GM19397 (cell line): ENCODE data around the gene COL9A2.

Source experiments
- ATAC-seq: cut with Tn5 transposase; IDR thresholded peaks from one replicate; pipeline ENCODE4 v1.9.1; 2021; ENCODE audit warnings: mild to moderate bottlenecking, moderate library complexity; ENCODE audit not compliant: unreplicated experiment

Gene COL9A2

DNA sequence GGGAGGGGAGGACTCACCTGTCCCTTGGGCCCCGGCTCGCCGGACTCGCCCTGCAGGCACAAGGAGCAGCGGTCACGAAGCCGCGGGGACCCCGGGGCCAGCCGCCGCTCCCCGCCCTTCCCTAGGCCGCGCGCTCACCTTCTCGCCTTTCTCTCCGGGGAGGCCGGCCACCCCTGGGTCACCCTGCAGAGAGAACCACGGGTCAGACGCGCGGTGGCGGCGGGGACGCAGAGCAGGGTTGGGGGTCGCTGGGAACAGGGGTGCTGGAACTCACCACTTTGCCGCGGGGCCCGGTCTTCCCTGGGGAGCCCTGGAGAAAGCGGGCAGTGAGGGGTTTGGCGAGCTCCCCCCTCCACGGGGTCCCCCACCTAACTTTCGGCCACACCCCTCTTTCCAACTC lies 13.3 kb downstream of the COL9A2 start:
- no peak for ATAC-seq

DNA sequence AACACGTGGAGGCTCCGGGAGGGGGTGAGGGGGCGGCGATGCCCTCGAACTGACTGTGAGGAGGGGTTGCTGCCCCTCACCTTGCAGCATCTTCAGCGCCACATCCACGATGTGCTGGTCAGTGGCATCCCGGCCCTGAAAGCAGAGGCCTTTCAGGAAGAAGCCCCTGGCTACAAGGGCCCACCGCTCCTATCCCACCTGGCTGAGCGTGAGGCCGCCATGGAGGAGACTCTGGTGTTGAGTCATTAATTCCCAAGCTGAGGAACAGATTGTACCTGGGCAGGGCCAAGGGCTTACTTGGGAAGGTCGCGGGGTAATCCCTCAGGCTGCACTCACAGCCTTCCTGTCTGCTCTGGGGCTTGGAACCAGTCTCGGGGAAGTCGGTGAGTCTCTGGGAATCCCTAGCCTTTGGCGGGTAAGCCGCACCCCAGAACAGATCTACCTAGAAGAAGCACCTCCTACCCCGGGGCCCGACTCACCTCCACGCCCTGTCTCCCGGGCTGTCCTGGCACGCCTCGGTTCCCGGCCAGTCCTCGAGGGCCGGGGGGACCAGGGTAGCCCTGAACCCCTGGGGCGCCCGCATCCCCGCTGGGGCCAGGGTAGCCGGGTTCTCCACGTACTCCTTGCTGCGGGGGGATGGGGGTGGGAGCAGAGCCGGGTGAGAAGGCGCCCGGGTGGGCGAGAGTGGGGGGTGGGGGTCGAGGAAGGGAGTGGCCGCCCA lies 13.9 kb downstream of the COL9A2 start:
- no peak for ATAC-seq

DNA sequence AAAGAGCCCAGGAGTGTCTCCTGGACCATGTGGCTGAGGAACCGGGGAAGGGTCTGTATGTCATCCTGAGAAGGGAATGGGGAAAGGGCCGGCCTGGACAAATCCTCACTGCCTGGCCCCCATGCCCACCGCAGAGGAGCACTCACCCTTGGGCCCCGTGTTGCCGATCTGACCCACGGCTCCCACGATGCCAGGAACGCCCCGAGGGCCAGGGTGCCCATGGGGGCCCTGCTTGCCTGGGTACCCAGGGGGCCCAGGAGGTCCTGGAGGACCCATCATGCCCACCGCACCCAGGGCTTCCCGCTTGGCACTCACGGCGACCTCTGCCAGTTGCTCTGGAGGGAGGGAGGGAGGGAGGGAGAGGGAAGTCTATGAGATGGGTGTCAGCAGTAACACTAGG lies 14.6 kb downstream of the COL9A2 start:
- ATAC-seq: no peak

DNA sequence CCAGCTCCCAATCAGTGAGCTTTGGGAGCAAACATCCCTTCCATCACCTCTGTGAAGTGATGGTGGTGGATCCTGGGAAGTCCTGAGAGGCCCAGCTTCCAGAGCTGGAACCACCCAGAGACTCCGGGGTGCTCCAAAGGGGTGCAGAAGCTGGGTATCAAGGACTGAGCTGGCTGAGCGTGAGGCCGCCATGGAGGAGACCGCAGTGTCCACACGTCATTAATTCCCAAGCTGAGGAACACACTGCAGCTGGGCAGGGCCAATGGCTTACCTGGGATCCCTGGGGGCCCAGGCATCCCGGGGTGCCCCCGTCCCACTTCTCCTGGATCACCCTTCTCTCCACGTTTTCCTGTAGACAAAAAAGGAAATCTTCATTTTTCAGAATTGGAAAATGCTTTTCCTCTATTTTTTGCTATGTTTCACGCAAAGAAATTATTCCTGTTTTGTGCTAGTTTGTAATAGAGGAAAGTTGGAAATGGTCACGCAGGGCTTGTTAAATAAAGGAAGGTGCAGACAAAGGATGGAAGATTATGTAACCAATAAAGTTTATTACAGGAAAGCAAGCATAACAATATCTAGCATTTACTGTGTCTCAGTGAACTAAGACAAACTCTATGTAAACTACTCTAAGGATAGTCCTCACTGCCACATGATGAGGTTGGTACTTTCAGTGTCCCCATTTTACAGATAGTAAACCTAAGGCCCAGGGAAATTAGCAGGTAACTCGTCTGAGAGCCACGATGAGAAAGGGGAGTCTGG lies 15.4 kb downstream of the COL9A2 start:
- no peak for ATAC-seq

DNA sequence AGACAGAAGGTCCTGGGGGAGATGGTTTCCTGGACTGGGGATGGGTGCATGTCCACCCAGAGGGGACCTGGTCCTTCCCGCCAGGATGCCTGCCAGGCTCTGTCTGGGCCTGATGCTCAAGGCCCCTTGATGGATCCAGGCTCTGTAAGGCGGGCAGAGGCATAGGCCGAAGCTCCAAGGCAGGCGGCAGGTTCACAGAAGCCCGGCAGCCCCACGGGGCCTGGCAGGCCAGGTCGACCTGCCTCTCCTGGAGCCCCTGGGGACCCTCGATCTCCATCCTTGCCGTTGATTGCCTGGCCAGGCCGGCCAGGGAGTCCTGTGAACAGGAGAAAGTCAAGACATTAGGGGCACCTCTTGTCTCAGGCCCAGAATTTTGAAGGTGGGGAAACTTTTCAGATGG lies 16.0 kb downstream of the COL9A2 start:
- ATAC-seq: no peak

DNA sequence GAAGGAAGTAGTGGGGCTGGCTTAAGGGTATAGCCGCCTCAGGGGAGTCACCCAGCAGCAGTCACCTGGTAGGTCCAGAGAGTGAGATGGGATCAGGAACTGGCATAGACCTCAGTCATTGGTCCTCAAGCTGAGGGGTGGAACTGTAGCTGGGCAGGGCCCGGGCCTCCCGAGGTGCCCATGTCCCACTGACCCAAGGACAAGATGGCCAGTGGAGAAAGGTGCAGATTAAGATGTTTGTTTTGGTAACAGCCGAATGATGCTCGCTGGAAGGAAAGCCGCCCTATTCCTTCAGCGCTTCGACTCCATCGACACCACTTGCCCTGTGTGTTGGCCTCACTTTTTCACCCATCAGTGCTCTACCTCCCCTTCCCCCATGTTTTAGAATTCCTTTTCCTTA lies 16.4 kb downstream of the COL9A2 start:
- no peak for ATAC-seq

DNA sequence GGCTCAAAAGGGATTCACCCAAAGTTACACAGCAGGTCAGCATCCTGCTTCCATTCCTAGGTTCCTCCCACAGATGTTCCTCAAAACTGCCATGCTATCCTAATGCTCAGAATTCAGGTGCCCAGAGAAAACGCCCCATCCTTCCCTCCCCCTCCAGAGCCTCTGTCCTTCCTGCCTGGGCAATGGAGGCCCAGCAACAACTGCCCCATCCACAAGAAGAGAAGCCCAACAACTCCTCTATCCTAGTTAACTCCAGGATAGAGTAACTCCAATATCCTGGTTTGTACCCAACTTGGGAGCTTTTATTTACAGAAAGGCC lies 16.9 kb downstream of the COL9A2 start:
- ATAC-seq: no peak

DNA sequence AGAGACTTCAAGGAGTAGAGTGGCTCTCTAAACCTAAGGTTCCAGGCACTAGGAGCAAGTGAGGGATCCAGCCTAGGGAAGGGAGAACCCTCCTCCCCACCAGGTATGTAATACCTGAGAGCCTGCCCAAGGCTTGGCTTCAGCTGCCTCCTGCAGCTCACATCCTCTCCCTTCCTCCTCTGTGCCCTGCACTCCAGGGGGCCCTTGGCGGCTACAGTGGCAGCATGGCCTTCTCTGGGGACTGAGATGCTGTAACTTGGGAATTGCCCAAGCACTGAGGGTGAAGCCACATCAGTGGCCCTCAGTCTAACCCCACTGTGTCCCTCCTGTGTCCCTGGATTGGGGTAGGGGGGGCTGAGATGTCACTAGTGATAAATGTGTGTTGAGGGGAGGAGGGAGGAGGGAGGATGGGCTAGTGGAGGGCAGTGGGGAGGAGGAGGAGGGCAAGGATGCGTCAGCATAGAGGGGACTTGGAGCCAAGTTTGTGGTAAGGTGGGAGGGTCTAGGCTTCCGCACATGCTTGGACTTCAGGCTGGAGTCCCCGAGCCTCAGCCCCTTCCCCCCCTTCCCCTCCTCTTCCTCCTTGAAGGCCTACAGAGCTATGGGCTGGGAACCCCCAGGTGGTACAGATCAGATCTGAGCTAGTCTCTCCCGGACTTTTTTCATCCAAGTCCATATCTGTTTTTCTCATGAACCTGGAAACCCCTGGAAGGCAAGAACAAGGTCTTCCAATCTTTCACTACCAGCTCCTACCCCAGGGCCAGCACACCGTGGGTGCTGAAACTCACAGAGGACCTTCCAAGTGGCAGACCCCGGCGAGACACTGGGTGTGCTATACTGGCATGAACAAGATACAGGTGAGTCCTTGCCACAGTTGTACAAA lies 17.5 kb downstream of the COL9A2 start:
- ATAC-seq: no peak

DNA sequence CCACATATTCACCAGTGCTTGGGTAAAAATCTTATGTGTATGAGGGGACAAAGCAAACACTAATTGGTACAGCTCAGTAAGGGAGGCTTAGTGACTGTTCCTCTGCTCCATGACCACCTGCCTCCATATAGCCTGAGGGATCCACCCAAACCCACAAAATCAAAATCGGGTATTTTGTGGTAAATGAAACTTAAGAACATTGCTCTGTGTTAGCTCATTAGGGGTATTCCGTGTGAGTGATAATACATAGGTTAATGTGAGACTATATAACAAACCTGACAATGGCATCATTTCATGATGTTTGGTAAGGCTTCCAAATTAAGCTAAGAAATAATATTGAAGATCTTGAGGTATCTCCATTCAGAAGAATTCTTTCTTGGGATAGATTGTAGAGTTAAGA lies 25.8 kb downstream of the COL9A2 start:
- ATAC-seq: no peak

DNA sequence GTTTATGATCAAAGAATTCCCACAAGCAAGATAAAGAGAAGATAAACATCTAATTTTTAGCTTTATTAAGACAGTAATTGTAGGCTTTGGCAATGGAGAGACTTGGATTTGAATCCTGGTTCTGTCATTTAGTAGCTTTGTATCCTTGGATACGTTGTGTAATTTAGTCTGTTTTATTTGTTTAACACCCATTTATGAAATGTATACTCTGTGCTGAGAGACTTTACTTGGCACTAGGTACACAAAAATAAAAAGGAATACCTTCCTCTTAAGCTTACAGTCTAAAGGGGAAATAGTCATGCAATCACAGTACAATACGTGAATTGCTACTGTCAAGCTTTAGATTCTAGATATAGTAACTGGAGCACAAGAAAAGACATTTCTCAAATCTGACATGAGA lies 35.2 kb downstream of the COL9A2 start:
- no peak for ATAC-seq

DNA sequence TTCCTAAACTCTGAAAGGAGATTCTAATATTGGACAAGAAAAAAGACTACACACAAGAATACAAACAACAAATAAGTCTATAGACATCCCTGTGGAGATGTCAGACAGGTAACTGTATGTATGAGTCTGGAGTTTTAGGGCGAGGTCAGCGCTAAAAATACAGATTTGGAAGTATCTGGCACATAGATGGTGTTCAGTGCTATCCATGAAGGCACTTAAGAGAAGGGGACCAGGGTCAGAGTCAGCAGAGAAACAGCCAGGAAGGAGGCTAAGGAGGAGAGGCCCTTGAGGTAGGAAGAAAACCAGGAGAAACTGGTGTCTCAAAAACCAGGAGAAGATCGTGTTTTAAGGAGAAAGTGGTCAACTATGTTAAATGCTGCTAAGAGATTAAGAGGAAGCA lies 41.0 kb downstream of the COL9A2 start:
- no peak for ATAC-seq

DNA sequence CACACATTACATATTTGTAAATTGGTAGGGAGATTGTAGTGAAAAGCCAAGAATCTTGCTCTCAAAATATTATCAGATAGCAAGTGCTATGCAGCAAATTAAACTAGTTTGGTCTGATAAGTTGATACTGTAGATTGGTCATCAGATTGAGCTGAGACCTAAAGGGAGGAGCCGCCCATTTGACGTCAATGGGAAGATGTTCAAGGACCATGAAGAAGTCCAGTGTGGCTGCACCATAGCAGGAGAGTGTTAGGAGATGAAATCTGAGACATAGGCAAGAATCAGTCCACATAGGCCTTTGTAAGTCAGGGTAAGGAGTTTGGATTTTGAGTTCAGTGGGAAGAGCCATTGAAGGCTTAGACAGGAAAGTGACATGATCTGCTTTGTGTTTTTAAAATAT lies 42.8 kb downstream of the COL9A2 start:
- no peak for ATAC-seq

DNA sequence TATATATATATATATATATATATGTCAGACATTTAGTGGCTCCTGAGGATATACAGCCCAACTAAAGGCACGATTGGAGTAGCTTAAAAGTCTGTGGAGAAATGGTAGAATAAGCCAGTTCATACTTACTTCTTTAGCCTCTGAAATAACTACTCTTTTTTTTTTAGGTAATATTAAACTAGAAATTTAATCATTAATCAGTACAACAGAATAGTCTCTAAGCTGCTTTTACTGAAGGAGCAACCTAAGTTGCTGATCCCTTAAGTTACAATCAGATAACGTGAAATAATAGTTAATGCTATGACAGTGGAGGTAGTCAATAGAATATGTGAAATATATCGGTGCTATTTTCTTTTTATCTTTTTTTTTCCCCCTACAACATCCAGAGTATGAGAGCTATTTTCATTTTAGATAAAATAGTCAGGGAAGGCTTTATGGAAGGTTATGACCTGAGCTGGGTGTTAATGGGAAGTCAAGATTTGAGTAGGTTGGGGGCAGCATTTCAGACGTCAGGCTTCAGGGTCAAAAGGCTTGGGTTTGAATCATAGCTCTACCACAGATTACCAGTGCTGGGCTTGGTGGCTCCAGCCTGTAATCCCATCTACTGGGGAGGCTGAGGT lies 43.4 kb downstream of the COL9A2 start:
- ATAC-seq: no peak

DNA sequence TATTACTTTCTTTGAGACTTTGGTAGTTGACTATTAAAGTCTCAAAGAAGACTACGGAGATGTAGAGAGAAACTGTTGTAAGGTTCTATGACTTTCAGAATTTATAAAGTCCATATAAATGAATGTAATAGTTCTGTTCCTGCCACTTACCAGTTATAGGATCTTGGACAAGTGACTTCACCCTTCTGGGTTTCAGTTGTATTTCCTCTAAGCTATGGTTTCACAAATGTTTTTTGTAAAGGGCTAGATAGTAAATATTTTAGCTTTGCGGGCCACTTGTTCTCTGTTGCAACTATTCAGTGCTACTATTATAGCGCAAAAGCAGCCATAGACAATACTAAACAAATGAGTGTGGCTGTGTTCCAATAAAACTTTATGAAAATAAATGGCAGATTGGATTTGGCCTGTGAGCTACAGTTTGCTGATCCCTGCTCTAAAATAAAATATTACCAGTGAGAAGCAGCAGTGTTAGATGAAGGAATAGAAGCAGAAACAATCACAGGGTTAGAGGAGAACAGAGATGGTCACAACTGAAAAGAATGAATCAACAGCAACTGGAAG lies 44.4 kb downstream of the COL9A2 start:
- no peak for ATAC-seq

DNA sequence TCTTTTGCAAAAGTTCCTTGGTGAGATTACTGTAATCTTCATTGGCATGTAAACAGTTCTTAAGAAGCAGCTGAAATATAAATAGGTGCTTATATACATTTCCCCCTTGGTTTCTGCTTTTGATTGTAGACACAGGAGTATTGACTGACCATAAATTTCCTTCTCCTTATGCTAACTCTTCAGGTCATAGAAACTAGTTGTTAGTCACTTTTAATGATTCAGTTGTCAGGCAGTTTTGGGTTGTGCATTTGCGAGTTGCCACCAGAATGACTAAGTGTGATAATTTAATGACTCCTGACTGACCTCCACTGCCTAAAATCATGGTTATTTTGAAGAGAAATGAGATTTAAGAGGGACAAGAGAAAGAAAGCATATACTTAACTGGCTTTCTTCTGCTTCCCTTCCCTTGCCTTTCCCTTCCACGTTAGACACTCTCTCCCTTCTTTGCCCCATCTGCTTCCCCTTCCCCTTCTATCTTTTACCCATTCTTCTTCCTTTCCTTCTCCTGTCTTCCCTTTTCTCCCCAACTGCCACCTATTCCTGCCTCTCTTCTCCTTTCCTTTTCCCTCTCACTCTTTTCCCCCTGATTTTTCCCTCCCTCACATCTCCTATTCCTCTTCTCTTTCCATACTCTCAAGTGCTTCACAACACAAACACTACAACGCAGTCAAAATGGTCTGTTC lies 46.8 kb downstream of the COL9A2 start:
- no peak for ATAC-seq

DNA sequence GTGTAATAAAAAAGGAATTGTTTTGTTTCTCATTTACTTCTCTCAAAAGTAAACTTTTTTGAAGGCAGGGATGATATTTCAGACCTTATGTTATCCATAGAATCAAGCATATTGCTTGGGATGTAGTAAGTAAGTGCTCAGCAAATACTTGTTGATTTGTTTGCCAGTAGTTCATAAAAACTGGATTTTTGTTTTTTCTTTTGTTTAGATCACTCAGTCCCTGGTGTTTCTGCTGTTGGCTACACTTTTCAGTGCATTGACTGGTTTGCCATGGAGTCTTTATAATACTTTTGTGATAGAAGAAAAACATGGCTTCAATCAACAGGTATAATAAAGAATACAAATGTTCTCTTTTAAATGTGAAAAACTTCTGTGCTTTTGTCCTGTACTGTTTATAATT lies 48.9 kb downstream of the COL9A2 start:
- ATAC-seq: no peak

DNA sequence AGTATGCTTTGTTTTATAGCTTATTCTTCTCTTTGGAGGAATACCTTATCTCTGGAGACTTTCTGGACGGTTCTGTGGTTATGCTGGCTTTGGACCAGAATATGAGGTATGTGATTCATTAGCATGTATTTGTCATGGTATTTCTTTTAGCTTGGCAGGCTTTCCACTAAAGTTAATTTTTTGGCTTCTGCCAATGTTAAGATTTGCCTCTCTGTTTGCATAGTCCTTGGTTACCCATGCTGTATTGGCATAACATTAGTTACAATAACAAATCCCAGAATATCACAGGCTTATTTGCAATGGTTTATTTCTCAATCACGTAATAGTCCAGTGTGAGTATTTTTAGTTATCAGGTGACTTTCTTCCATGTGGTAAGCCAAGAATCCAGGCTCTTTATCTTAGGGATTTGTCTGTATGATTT lies 49.3 kb downstream of the COL9A2 start:
- no peak for ATAC-seq

DNA sequence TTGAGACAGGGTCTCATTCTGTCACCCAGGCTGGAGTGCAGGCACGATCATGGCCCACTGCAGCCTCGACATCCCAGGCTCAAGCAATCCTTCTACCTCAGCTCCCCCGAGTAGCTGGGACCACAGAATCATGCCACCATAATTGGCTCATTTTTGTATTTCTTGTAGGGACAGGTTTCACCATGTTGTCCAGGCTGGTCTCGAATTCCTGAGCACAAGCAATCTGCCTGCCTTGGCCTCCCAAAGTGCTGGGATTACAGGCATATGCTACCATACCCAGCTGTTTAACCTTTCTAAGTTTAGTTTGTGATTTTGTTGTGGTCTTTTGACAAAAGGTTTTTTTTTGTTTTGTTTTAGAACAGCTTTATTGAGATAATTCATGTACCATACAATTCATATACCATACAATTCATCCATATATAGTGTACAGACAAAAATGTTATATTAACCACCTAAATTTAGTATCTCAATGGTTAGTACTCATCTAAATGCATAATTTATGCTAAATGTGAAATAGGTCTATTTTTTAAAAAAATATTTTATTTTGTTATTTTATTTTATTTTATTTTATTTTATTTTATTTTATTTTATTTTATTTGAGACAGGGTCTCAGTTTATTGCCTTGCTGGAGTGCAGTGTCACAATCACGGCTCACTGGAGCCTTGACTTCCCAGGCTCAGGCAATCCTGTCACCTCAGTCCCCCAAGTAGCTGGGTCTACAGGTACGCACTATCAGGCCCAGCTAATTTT lies 50.1 kb downstream of the COL9A2 start:
- no peak for ATAC-seq

DNA sequence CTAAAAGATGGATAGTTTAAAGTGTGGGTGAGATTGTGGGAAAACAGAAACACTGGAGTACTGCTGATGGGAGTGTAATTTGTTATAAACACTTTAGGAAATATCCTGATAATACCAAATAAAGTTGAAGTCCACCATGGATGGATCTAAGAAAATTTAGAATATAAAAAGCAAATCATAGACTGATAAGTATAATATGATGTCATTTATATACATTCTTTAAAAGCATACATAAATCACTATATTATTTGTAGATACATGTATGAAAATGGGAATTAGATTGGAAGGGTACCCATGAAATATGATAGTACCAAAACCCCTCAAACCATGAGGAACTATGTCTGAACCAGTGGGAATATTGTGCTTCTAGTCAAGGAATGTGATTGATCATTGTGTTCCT lies 51.2 kb downstream of the COL9A2 start:
- ATAC-seq: no peak

DNA sequence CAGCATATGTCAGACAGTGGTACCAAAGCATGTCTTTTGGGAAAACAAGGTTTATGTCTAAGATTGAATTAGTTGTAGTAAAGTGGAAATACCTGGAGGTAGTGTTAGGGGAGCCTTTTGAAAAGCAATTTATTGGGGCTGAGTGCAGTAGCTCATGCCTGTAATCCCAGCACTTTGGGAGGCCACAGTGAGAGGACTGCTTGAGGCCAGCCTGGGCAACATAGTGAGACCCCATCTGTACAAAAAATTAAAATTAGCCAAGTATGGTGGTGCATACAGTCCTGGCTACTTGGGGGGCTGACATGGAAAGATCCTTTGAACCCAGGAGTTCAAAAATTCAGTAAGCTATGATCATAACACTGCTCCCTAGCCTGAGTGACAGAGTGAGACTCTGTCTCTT lies 51.8 kb downstream of the COL9A2 start:
- no peak for ATAC-seq
